ENCODE results near the gene TMEM229B.

The TMEM229B gene

GRCh38 chr14:67449096-67449495 is 39.4 kb downstream of the TMEM229B start:
- H3K4me3 ChIP-seq (ENCODE audit: low read depth, low read length): no peak overlapping the region
- no peaks in the 10 kb centered on the region for H3K27me3 ChIP-seq (replicated peaks)
- no peak overlapping the region for H3K27ac ChIP-seq
- TF ChIP-seq CTCF (IDR thresholded peaks at IDR 0.05; ENCODE audit: low read depth, low read length, missing control alignments): no peak
- no peaks in the 10 kb centered on the region for H3K36me3 ChIP-seq (replicated peaks)
- no peak for DNase-seq
- in situ Hi-C loops (cut with HindIII; ENCODE audit: low pct_ligation_motif_present, low sequenced_read_pairs): no loop called here

GRCh38 chr14:67447033-67447381 is 41.5 kb downstream of the TMEM229B start:
- no peaks in the 10 kb centered on the region for H3K27me3 ChIP-seq (replicated peaks)
- no peak for TF ChIP-seq CTCF (IDR thresholded peaks at IDR 0.05; ENCODE audit: low read depth, low read length, missing control alignments)
- no peak overlapping the region for H3K27ac ChIP-seq
- no peak overlapping the region for H3K4me3 ChIP-seq (ENCODE audit: low read depth, low read length)
- in situ Hi-C loops (cut with HindIII; ENCODE audit: low pct_ligation_motif_present, low sequenced_read_pairs): no loop called here
- DNase-seq: no peak
- no peaks in the 10 kb centered on the region for H3K36me3 ChIP-seq (replicated peaks)

GRCh38 chr14:67446371-67447032 is 42.0 kb downstream of the TMEM229B start:
- DNase-seq: no peak
- Histone ChIP-seq H3K36me3 (replicated peaks) (no peaks in the 10 kb centered on the region), H3K4me3 (ENCODE audit: low read depth, low read length) (no peak overlapping the region), H3K27me3 (replicated peaks) (no peaks in the 10 kb centered on the region), H3K27ac (no peak overlapping the region)
- TF ChIP-seq CTCF (IDR thresholded peaks at IDR 0.05; ENCODE audit: low read depth, low read length, missing control alignments): no peak
- in situ Hi-C loops (cut with HindIII; ENCODE audit: low pct_ligation_motif_present, low sequenced_read_pairs): no loop called here

- in situ Hi-C loops (cut with HindIII; ENCODE audit: low pct_ligation_motif_present, low sequenced_read_pairs): no loop called here
- no peak overlapping the region for H3K4me3 ChIP-seq (ENCODE audit: low read depth, low read length)
- no peak for DNase-seq
Measured at GRCh38 chr14:67444395-67444794, 44.1 kb downstream of the TMEM229B start.

GRCh38 chr14:67442139-67442906 is 46.2 kb downstream of the TMEM229B start:
- Histone ChIP-seq H3K27ac (no peak overlapping the region), H3K4me3 (ENCODE audit: low read depth, low read length) (no peak overlapping the region), H3K27me3 (replicated peaks) (no peaks in the 10 kb centered on the region), H3K36me3 (replicated peaks) (no peaks in the 10 kb centered on the region)
- no peak for TF ChIP-seq CTCF (IDR thresholded peaks at IDR 0.05; ENCODE audit: low read depth, low read length, missing control alignments)
- DNase-seq: no peak
- in situ Hi-C loops (cut with HindIII; ENCODE audit: low pct_ligation_motif_present, low sequenced_read_pairs): no loop called here

More at GRCh38 chr14:67444395-67444794, 44.1 kb downstream of the TMEM229B start:
- Histone ChIP-seq H3K36me3 (replicated peaks) (no peaks in the 10 kb centered on the region), H3K27me3 (replicated peaks) (no peaks in the 10 kb centered on the region), H3K27ac (no peak overlapping the region)
- TF ChIP-seq CTCF (IDR thresholded peaks at IDR 0.05; ENCODE audit: low read depth, low read length, missing control alignments): no peak
